HG03196 (cell line): ENCODE results near the gene CD3G.
"Not testable (repeated sequence)": the region's sequence is repeated elsewhere in the genome, so short reads cannot be mapped to it uniquely, and the experiment has no call there.

Experiments
- ATAC-seq: cut with Tn5 transposase; IDR thresholded peaks from one replicate; pipeline ENCODE4 v1.9.1; 2021; ENCODE audit not compliant: unreplicated experiment

The CD3G gene

DNA sequence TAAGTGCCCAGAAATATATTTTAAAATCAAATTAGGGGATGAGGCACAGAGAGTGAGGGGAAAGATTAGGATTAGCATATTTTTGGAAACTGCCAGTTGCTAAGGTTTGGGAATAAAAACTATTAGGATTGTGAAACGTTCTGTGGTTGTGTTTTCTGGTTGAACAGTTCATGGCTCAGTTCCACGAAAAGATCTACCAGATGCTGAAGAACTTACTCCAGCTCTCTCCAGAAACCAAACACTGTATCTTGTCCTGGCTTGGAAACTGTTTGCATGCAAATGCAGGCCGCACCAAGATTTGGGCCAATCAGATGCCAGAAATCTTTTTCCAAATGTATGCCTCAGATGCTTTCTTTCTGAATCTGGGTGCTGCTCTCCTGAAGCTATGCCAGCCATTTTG, 30.6 kb downstream of the CD3G start:
- ATAC-seq = no peak

GRCh38 chr11:118375978-118376377, 31.8 kb downstream of the CD3G start:
- ATAC-seq = no peak

- no peak for ATAC-seq
Observed at GRCh38 chr11:118379497-118379896, 35.4 kb downstream of the CD3G start.

DNA sequence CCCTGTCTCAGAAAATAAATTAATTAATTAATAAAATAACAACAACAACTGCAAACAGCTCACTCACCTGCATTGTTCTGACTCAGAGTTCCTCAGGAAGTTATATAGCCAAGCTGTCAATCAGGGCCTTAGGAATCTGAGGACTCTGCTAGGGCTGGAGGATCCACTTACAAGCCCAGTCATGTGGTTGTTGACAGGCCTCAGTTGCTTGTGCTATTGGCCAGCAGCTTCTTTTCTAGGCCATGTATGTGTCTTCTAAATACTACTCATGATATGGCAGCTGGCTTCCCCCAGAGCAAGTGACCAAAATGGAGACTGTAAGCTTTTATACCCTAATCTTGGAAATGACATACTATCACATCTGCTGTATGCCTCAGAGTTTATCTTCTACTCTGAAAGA, 36.4 kb downstream of the CD3G start:
- ATAC-seq = no peak

GRCh38 chr11:118382954-118383353, 38.8 kb downstream of the CD3G start:
- ATAC-seq = no peak

- no peak for ATAC-seq
Observed at GRCh38 chr11:118383657-118384056, 39.5 kb downstream of the CD3G start.

GRCh38 chr11:118396097-118396501, 52.0 kb downstream of the CD3G start:
- no peak for ATAC-seq

DNA sequence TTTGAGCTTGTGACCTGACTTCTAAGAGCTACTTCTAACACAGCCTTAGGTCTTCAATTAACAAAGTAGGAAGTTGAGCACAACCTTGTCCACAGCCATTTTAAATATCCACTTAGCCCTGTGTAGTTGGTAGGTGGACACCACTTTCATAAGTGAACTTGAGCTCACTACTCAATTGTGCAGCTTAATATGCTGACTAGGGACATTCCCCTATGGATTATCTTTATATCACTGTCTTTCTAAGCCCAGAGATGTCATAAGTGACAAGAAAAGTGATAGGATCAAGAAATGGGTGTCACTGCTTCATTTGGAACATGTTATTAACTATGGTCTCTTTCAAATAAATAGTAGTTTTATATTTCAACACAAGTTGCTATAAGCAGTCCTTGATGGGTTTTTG, 53.3 kb downstream of the CD3G start:
- no peak for ATAC-seq

DNA sequence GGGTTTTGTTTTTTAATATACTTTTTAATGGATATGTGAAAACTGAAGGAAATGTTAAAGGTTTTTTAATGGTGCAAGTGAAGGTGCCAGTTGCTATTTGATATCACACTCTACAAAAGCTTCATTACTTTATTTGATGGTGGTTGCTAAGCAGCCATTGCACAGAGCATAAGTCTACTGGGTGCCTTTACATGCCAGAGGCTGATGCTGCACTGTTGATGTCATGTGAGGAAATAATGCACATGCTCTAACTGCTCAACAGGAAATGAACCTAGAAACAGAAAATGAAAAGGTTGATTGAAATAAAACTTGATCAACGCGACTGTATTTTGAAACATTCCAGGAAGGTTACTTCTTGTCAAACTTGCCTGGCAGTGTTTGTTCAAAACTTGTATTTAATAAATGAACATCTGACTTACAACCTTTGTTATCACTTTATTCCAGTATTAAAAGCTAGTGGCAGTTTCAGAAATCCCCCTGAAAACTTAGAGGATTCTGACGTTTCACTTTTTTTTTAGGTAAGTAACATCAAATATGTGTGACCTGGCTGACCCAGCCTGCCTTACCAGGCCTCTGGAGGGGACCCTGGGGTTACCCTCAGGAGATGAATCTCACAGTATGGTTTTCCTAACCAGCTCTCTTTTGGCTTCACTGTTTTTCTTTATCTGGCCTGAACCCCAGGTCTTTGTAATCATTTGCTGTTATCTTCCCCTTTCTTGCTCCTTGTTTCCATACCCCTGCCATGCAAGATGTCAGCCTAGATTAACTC, 54.8 kb downstream of the CD3G start:
- peak; percentile 38 for ATAC-seq

GRCh38 chr11:118401151-118401879, 57.2 kb downstream of the CD3G start, which contains the start of gene ATP5MG:
ATP5MG (plus strand) TSS chr11:118401606; CDS start chr11:118401666, 60 bp downstream.
- peak; percentile 58 for ATAC-seq

GRCh38 chr11:118401880-118402590, 57.9 kb downstream of the CD3G start:
- peak; percentile 20 for ATAC-seq

- ATAC-seq = not testable (repeated sequence)
Observed at GRCh38 chr11:118402594-118402993, 58.5 kb downstream of the CD3G start.
